BLaER1 treated with 17β-estradiol and CSF1 and Interleukin-3, amounts not matched to agents 10 nM and 100 nM (cell line): ENCODE data around the gene KMT2C.

ENCODE experiments used
- H3K27ac ChIP-seq, 11 experiments: shearing (Covaris generic); formaldehyde crosslinking; 2 replicates each; pipeline ENCODE4 v1.8.1; 2022
- H3K27me3 ChIP-seq, 11 experiments: shearing (Covaris generic); formaldehyde crosslinking; 2 replicates each; pipeline ENCODE4 v1.8.1; 2022
- H3K36me3 ChIP-seq, 11 experiments: shearing (Covaris generic); formaldehyde crosslinking; 2 replicates each; pipeline ENCODE4 v1.8.1; 2022
- H3K4me1 ChIP-seq, 10 experiments: shearing (Covaris generic); formaldehyde crosslinking; 2 replicates each; pipeline ENCODE4 v1.8.1; 2022
- H3K4me2 ChIP-seq, 11 experiments: shearing (Covaris generic); formaldehyde crosslinking; 2 replicates each; pipeline ENCODE4 v1.8.1; 2022
- H3K4me3 ChIP-seq, 10 experiments: shearing (Covaris generic); formaldehyde crosslinking; 2 replicates each; pipeline ENCODE4 v1.8.1; 2022
- H3K9ac ChIP-seq, 11 experiments: shearing (Covaris generic); formaldehyde crosslinking; 2 replicates each; pipeline ENCODE4 v1.8.1; 2022
- H3K9me3 ChIP-seq, 11 experiments: shearing (Covaris generic); formaldehyde crosslinking; replicated peaks in 1 of 11; 2 replicates each; pipeline ENCODE4 v1.8.1; 2022
- H4K20me1 ChIP-seq, 11 experiments: shearing (Covaris generic); formaldehyde crosslinking; 2 replicates each; pipeline ENCODE4 v1.8.1; 2022
- Cebpa-rat ChIP-seq, 11 experiments: shearing (Covaris generic); IDR thresholded peaks; 2 replicates each; pipeline ENCODE4 v1.8.1; 2022

KMT2C gene

GRCh38 chr7:152149363-152149762 lies 286.4 kb downstream of the KMT2C start:
- Histone ChIP-seq H3K9ac (no peak overlapping the region), H3K4me3 (no peak overlapping the region), H3K9me3 (no peaks in the 10 kb centered on the region), H3K27me3 (no peaks in the 10 kb centered on the region), H4K20me1 (peaks cover 5 to 60% (median 17%) of the 10 kb centered on the region in 11 experiments; a peak in 13 of 22 replicates), H3K4me1 (peaks cover 0 to 6% (median 0%) of the 10 kb centered on the region in 10 experiments; a peak in 3 of 20 replicates), H3K36me3 (peaks cover 96 to 100% (median 98%) of the 10 kb centered on the region in 11 experiments), H3K27ac (no peak overlapping the region), H3K4me2 (no peak overlapping the region)
- TF ChIP-seq Cebpa-rat (IDR thresholded peaks at IDR 0.05): no peak

GRCh38 chr7:152148706-152149105 lies 287.1 kb downstream of the KMT2C start:
- Histone ChIP-seq H3K4me1 (peaks cover 0 to 13% (median 5%) of the 10 kb centered on the region in 10 experiments; a peak in 14 of 20 replicates), H3K9ac (no peak overlapping the region), H4K20me1 (peaks cover 5 to 62% (median 17%) of the 10 kb centered on the region in 11 experiments; a peak in 14 of 22 replicates), H3K27me3 (no peaks in the 10 kb centered on the region), H3K4me3 (no peak overlapping the region), H3K4me2 (no peak overlapping the region), H3K9me3 (no peaks in the 10 kb centered on the region), H3K36me3 (peaks cover 96 to 100% (median 98%) of the 10 kb centered on the region in 11 experiments), H3K27ac (no peak overlapping the region)
- no peak for TF ChIP-seq Cebpa-rat (IDR thresholded peaks at IDR 0.05)

GRCh38 chr7:152145853-152146466 lies 289.8 kb downstream of the KMT2C start:
- Histone ChIP-seq H4K20me1 (peaks cover 5 to 65% (median 21%) of the 10 kb centered on the region in 11 experiments; a peak in 14 of 22 replicates), H3K27ac (no peak overlapping the region), H3K4me3 (no peak overlapping the region), H3K9ac (no peak overlapping the region), H3K36me3 (peaks cover 96 to 100% (median 98%) of the 10 kb centered on the region in 11 experiments), H3K4me2 (no peak overlapping the region), H3K4me1 (peaks cover 0 to 18% (median 15%) of the 10 kb centered on the region in 10 experiments; a peak in 14 of 20 replicates), H3K27me3 (no peaks in the 10 kb centered on the region), H3K9me3 (no peaks in the 10 kb centered on the region)
- no peak for TF ChIP-seq Cebpa-rat (IDR thresholded peaks at IDR 0.05)

- no peak for TF ChIP-seq Cebpa-rat (IDR thresholded peaks at IDR 0.05)
- Histone ChIP-seq H3K4me2 (no peak overlapping the region; a peak in 1 of 22 replicates), H3K4me1 (peaks cover 0 to 18% (median 15%) of the 10 kb centered on the region in 10 experiments; a peak in 14 of 20 replicates), H4K20me1 (peaks cover 5 to 62% (median 21%) of the 10 kb centered on the region in 11 experiments; a peak in 14 of 22 replicates), H3K9me3 (no peaks in the 10 kb centered on the region), H3K36me3 (peaks cover 96 to 100% (median 98%) of the 10 kb centered on the region in 11 experiments), H3K27me3 (no peaks in the 10 kb centered on the region), H3K27ac (no peak overlapping the region), H3K9ac (no peak overlapping the region), H3K4me3 (no peak overlapping the region)
Measured at GRCh38 chr7:152144557-152145245, 291.1 kb downstream of the KMT2C start.

- Histone ChIP-seq H3K9ac (peak overlapping the region in 7 of 11 experiments; percentile 19 to 45 (median 30); a peak in 6 of 22 replicates), H3K27me3 (no peaks in the 10 kb centered on the region), H3K4me1 (peaks cover 0 to 18% (median 15%) of the 10 kb centered on the region in 10 experiments; a peak in 14 of 20 replicates), H3K36me3 (peaks cover 96 to 100% (median 98%) of the 10 kb centered on the region in 11 experiments), H4K20me1 (peaks cover 5 to 49% (median 15%) of the 10 kb centered on the region in 11 experiments; a peak in 14 of 22 replicates), H3K9me3 (no peaks in the 10 kb centered on the region), H3K4me2 (peak overlapping the region in 7 of 11 experiments; percentile 39 to 55 (median 49); a peak in 14 of 22 replicates), H3K4me3 (no peak overlapping the region), H3K27ac (peak overlapping the region in 3 of 11 experiments; percentile 5 to 45 (median 5); a peak in 2 of 22 replicates)
- no peak for TF ChIP-seq Cebpa-rat (IDR thresholded peaks at IDR 0.05)
Measured at GRCh38 chr7:152142976-152143595, 292.7 kb downstream of the KMT2C start.

- H3K4me1 ChIP-seq: peaks cover 0 to 18% (median 15%) of the 10 kb centered on the region in 10 experiments; a peak in 14 of 20 replicates
- no peaks in the 10 kb centered on the region for H3K9me3 ChIP-seq
- no peaks in the 10 kb centered on the region for H3K27me3 ChIP-seq
- peaks cover 94 to 100% (median 100%) of the 10 kb centered on the region in 11 experiments for H3K36me3 ChIP-seq
- H3K4me3 ChIP-seq: no peak overlapping the region
- H3K27ac ChIP-seq: no peak overlapping the region
- TF ChIP-seq Cebpa-rat (IDR thresholded peaks at IDR 0.05): no peak
- H3K4me2 ChIP-seq: no peak overlapping the region
- H3K9ac ChIP-seq: no peak overlapping the region
- H4K20me1 ChIP-seq: peaks cover 0 to 44% (median 12%) of the 10 kb centered on the region in 11 experiments; a peak in 11 of 22 replicates
Measured at GRCh38 chr7:152140560-152140959, 295.2 kb downstream of the KMT2C start.

GRCh38 chr7:152140067-152140466 lies 295.7 kb downstream of the KMT2C start:
- peaks cover 0 to 39% (median 12%) of the 10 kb centered on the region in 11 experiments; a peak in 11 of 22 replicates for H4K20me1 ChIP-seq
- H3K9me3 ChIP-seq: no peaks in the 10 kb centered on the region
- H3K36me3 ChIP-seq: peaks cover 89 to 100% (median 99%) of the 10 kb centered on the region in 11 experiments
- H3K4me1 ChIP-seq: peaks cover 0 to 18% (median 15%) of the 10 kb centered on the region in 10 experiments; a peak in 14 of 20 replicates
- H3K4me3 ChIP-seq: no peak overlapping the region
- TF ChIP-seq Cebpa-rat (IDR thresholded peaks at IDR 0.05): no peak
- no peak overlapping the region for H3K4me2 ChIP-seq
- H3K9ac ChIP-seq: no peak overlapping the region
- H3K27ac ChIP-seq: no peak overlapping the region
- H3K27me3 ChIP-seq: no peaks in the 10 kb centered on the region

GRCh38 chr7:152137476-152138025 lies 298.3 kb downstream of the KMT2C start:
- Histone ChIP-seq H3K9me3 (no peaks in the 10 kb centered on the region), H3K4me1 (no peaks in the 10 kb centered on the region), H3K27me3 (no peaks in the 10 kb centered on the region), H3K9ac (no peak overlapping the region), H4K20me1 (peaks cover 0 to 25% (median 0%) of the 10 kb centered on the region in 11 experiments; a peak in 7 of 22 replicates), H3K4me3 (no peak overlapping the region), H3K4me2 (no peak overlapping the region), H3K27ac (no peak overlapping the region), H3K36me3 (peaks cover 83 to 100% (median 99%) of the 10 kb centered on the region in 11 experiments)
- no peak for TF ChIP-seq Cebpa-rat (IDR thresholded peaks at IDR 0.05)
